Femur (tissue), 1 donor: ENCODE data around the gene KATNIP.

Experiments used
- DNase-seq: peaks from one replicate; pipeline ENCODE4 v3.0.0-alpha.2; 2017

The KATNIP gene

DNA sequence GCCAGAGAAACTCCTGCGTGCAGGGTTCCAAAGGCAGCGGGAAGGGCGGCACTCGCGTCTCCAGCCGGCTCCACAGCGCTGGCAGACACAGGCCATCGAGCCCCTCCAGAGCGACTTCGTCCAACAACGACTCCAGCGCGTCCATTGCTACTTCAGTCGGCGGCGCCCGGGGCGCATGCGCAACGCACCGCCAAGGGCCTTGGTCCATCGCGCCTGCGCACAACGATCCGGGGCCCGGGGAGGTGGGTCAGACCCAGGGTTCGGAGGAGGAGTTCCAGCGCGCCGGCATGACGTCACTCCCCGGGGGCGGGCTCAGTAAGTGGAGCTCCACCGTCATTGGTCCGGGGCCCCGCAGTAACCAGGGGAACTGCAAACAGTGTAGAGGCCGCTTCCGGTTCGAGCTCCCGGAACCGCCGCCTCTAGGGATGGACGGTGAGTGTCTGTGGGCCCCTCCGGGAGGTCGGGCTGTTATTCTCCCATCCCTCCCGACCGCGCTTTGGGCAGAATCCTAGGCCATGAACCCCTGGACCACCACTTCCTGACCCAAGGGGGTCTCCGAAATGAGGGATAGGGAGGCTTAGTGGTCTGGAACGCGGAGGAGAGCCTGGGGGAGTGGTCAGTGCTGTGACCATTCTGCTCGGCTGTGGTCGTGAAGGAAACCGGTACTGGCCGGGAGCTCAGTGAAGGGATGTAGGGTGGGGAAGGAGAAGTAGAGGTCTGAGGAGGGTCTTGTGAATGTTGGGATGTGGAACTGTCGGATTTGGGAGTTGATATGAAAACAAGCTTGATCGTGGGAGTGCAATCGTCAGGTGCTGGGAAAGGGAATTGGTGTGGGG is at the start of gene KATNIP, which contains the start of gene GTF3C1:
TSS of gene KATNIP (plus strand) at position 399 of the 836 bp plus-strand sequence. CDS start at position 426, 27 bp downstream.
TSS of gene GTF3C1 (minus strand) at position 168 of the 836 bp plus-strand sequence. CDS start at position 145, 23 bp downstream.
- peak; percentile 100 for DNase-seq

- no peak for DNase-seq
Measured at GRCh38 chr16:27500801-27501200, 49.1 kb upstream of the KATNIP start.

GRCh38 chr16:27503662-27504061 is 46.3 kb upstream of the KATNIP start:
- no peak for DNase-seq

DNA sequence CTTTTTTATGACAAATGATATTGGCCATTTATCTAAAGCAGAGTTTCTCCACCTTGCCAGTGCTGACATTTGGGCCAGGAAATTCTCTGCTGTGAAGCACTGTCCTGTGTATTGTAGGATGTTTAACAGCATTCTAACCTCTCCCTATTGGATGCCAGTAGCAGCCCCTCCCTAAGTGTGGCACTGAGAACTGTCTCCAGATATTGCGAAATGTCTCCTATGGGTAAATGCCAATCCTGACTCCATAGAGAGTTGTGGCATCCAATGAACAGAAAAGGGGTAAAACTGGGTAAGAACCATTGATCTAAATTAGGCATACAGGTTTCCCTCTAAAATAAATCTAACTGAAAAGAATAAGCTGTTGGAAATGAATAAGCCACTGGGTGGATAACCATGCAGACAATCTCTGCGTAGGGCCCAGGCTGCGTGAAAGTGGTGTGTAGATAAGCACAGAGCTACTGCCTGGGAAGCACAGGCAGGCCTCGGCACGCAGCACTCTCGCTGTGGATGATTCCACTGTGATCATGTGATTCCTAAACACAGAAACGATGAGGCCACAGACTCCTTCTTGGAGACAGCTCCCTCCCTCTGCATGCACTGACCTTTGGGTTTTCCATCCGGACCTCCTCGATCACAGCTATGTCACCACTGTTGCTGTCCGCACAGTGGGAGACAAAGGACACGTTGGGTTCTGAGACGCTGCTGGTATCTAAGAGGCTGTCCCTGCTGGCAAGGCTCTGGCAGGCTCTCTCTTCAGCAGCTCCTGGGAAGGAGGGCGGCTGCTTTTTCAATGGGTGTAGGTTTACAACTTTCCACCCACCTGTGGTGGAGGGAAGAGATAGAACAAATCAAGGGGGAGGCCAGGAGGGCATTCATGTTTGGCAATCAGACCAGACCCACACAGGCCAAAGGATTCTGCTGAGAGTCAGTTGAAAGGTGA is 44.4 kb upstream of the KATNIP start:
- no peak for DNase-seq

DNA sequence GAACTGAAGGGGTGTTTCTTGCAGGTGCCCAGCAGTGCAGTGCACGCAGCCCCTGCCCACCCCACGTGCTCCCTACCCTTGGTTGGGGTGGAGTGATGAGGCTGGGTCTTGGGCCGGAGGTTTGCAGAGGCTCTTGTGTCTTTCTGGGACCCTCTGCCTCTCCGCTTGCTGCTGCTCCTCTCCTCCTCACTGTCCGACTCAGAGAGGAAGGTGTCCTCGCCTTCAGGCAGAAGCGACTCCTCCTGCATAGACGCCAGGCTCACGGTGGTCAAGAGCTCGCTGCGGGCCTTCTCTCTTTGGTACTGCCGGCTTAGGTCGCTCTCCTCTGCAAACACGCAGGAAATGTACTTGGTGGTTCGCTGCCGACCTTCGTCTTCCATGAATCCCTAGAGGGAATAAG is 43.2 kb upstream of the KATNIP start:
- DNase-seq = no peak

- DNase-seq = no peak
Measured at GRCh38 chr16:27508476-27508875, 41.5 kb upstream of the KATNIP start.

DNA sequence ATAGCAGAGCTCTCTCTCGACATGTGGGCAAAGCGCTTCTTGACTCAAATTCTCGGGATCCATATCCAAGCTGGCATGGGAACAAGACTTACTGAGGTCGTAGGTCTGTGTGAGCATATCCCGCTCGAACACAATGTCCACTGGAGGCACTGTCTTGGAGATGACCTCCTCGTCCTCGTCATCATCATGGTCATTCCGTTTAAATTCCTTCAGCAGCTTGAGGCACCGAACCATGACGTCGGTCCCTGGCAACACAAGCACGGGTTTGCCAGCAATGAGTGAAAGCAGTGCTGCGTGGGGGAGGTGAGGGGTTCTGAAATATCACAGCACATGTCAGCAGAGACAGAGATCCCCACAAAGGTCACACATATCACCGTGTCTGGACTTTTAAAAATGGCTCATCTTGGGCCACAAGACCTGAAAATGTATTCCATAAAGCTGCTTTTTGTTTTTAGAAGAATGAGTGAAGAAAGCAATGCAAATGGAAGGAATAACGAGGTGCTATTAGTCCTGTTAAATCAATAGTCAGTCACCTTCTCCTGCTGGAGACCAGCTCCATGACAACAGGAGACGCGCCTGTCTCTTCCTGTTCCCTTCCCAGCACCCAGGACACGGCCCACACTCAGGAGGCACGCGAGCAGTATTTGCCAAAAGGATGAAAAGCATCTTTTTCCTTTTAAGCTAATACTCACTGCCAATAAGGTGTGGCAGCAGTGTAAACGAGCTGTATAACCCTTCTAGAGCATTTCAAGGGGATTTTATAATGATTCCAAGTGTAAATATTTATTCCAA is 38.1 kb upstream of the KATNIP start:
- DNase-seq = no peak

- DNase-seq = no peak
Measured at GRCh38 chr16:27514806-27515205, 35.1 kb upstream of the KATNIP start.

- DNase-seq = no peak
Measured at GRCh38 chr16:27515874-27516353, 34.0 kb upstream of the KATNIP start.

DNA sequence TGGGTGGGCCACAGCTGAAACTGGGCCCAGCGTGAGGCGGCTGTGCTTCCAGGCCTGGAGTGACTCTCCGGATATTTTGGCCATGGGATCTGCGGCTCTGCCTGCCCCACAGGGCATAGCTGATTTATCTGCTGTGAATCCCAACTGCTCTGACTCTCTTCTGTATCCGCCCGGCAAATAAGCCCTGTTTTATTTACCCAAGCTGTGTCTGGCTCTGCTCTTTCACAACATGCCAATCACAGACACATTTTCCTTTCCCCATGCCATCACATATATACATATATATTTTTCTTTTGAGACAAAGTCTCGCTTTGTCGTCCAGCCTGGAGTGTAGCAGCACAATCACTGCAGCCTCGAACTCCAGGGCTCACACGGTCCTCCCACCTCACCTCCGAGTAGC is 33.6 kb upstream of the KATNIP start:
- DNase-seq = no peak

DNA sequence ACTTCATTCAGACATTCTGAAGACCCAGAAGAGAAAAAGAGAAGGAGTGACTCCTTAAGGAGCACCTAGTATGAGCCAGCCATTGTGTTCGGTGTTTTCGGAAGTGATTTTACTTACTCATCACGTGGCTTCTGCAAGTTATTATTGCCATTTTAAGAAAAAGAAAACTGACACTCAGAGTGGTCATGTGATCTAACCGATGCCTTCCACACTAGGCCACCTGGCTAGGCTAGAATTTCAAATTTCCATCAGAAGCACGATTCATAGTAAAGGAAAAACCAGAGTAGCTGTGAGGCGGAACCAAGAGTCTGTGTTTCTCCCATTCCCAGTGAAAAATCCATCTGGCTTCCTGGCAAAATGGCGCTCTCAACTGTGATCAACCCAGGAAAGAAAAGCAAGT is 32.3 kb upstream of the KATNIP start:
- DNase-seq = no peak

DNA sequence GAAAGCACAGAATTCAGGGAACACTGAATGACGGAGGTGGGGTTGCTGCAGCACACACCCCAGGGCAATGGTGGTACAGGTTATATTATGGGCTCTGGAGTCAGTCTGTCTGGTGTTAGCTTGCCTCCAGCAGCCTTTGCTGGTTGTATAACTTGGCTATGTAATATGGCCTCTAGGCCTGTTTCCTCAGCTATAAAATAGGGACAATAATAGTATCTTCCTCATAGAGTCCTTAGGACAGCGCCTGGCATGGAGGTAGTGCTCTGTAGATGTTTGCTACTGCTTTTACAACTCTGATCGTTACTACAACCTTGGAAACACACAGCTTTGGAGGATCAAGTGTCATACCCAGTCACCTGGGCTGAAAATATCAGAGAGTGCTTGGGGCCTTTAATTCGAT is 31.7 kb upstream of the KATNIP start:
- no peak for DNase-seq

DNA sequence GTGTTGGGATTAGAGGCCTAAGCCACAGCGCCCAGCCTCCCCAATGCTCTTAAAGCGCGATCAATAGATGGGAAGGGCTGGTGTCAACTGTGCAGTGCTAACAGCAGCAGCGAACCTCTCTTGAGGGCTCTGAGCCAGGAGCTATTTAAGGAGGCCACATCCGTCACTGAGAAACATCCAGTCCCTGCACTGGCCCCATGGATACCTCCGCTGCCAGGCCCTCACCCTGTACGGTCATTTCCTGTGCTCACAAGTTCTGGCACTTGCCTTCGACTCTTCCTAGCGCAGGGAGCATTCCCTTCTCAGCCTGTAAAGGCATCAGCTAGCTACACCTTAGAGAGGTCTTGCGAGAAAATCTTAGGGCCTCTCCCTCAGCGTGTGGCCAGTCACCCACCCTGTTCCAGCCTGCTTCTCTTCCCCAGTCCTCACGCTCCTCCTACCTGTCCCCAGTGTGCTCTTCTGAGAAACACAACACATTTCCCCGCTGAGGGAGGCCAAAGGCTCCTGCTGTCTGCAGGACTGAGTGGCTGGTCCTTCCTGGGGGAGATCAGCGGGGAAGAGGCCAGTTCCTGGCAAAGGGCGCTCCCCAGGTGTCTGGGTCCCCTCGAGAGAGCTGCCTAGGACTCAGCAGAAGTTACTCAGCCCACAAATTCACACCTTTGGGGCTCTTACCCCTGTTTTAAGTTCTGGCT is 28.8 kb upstream of the KATNIP start:
- DNase-seq = peak; percentile 78

GRCh38 chr16:27522173-27522707 is 27.7 kb upstream of the KATNIP start:
- DNase-seq = no peak

DNA sequence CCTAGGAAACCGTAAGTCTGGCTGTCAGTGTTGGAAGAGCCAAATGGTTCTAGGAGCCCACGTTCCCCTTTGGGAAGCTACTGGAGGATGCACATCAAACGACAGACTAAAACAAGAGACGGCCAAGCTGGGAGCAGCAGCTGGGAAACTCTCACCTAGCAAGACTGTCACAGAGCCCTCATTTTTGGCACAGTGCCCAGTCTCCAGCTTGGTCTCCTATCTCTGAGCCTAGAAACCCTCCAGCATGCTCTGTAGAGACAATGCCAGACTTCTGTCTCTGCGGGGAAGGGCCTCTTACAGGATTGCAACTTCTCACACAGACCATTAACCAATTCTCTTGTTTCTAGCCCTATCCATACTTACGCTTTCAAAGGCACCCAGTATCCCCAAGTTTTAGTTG is 23.8 kb upstream of the KATNIP start:
- no peak for DNase-seq

DNA sequence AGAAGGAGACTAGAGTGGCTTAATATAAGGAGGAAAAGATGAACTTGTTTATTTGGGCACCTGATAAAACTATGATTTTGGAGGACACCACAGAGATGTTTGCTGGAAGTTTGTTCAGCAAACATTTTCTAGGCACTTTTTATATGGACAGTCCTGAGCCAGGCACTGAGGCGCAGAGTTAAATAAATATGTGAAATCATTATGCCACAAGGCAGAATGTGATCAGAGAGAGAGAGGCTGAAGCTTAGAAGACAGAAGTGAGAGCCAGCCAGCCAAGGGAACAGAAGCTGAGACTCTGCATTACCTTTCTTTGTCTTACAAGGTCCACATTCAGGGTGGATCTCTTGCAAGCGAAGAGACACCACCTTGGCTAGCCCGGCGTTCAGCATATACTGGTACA is 21.6 kb upstream of the KATNIP start:
- DNase-seq = no peak

GRCh38 chr16:27529962-27530361 is 20.0 kb upstream of the KATNIP start:
- peak; percentile 53 for DNase-seq

DNA sequence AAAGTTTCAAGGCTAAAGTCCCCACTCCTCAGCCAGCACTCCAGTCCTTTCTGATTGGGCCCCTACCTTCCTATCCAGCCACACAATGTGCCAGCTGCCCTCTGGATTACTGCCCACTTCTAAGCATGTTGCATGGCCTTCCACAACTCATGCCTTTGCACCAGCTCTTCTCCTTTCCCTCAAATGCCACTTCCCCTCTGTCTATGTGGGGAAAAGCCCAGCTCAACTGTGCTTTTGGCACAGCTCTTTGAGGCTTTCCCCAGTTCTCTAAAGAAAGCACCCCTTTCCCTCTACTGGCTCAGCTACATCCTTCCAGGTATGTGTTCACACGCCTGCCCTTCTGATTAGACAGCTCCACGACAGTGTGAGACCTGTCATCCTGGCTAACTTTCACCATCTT is 18.8 kb upstream of the KATNIP start:
- no peak for DNase-seq

DNA sequence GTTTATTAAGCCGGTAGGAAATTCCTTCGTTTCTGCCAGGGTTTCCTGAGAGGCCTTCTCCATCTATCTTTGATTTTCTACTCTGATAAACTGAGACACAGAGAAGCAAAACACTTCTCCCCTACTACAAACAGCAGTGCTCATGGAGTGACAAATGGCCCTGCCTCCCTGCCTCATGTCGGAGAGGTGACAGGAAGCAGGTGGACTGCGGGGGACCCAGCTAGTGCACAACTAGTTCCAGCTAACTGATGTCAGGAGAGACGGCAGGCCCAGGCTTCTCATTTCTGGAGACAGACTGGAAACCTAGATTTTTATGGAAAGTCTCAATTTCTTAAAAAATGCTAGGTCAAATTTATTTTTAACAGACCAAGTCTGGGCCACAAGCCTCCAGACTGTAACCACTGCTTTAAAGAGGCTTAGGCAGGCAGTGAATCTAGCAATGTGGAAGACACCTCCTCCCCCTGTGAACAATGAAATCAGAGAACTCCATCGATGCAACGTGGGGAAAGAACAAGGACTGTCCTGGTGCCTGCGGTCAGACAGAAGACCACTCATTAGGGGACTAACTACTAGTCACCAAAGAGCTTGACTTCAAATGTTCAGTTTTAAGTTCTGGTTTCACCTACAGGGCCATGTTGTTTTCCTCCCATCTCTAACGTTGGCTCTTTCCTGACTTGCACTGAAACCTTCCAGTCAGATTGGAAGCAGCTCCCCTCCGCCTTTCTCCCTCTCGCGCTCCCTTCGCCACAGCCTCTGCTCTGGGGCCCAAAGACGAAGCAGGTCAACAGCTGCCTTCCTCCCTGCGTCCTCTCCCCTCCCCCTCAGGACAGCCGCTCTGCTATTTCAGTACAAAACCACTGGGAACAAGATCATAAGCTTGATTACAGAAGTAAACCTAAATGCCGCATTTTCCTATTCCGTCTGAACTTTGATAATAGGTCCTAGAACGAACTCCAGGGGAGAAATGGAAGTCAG is 17.8 kb upstream of the KATNIP start:
- DNase-seq = peak; percentile 51

- no peak for DNase-seq
Measured at GRCh38 chr16:27534256-27534655, 15.7 kb upstream of the KATNIP start.
